ENCODE data around the gene LRRC4B. TPM values are rescaled to one million over a fixed set of nuclear protein-coding genes. Genes with fewer than 3 reads are reported as not detected.
A peak's percentile ranks its signal among the peaks of the same experiment; 100 is the strongest.

Gene LRRC4B
- polyA plus RNA-seq, 1 donor (not counting 4 experiments of a cell fraction or from before 2014, with no cell fraction given), result not detected

- H3K4me3 ChIP-seq (ENCODE audit: control insufficient read depth in 2 of 3, extremely low read depth in 1 of 3, insufficient read depth in 2 of 3, low read depth in 1 of 3, low read length in 3 of 3), result no peak overlapping the region
These were observed 51.8 kb downstream of the LRRC4B start for GRCh38 chr19:50516456-50516855.

GRCh38 chr19:50515168-50515561 lies 53.1 kb downstream of the LRRC4B start:
- DNase-seq (ENCODE audit: low read depth, low spot score) (no peak), FAIRE-seq (no peak)
- no peak overlapping the region for H3K4me3 ChIP-seq (ENCODE audit: control insufficient read depth in 2 of 3, extremely low read depth in 1 of 3, insufficient read depth in 2 of 3, low read depth in 1 of 3, low read length in 3 of 3)
- H3K9me1 ChIP-seq (ENCODE audit: control insufficient read depth, extremely low read depth, insufficient read depth, low read length), result no peaks in the 10 kb centered on the region
- no peak overlapping the region for H2AFZ ChIP-seq (ENCODE audit: control insufficient read depth, low read length)
- H3K27me3 ChIP-seq (ENCODE audit: control insufficient read depth, extremely low read depth, insufficient read depth, low read length), result peaks cover 8% of the 10 kb centered on the region
- H3K9ac ChIP-seq (ENCODE audit: control insufficient read depth, extremely low read depth, insufficient read depth, low read length), result no peak overlapping the region
- TF ChIP-seq CTCF (optimal IDR thresholded peaks at IDR 0.05 in 1 of 3, IDR thresholded peaks at IDR 0.05 in 1 of 3, conservative IDR thresholded peaks at IDR 0.05 in 1 of 3; ENCODE audit: extremely low read depth in 1 of 3, insufficient read depth in 2 of 3, low read length in 3 of 3), result no peak
- TF ChIP-seq EZH2 (IDR thresholded peaks at IDR 0.05; ENCODE audit: low read length), result no peak
- no peak overlapping the region for H3K4me2 ChIP-seq (ENCODE audit: control insufficient read depth, extremely low read depth, insufficient read depth, low read depth, low read length)
- H3K79me2 ChIP-seq (ENCODE audit: control insufficient read depth, insufficient read depth, low read length), result peaks cover 5% of the 10 kb centered on the region
- peaks cover 2% of the 10 kb centered on the region for H3K4me1 ChIP-seq (ENCODE audit: control insufficient read depth, extremely low read depth, insufficient read depth, low read length)
- dilution Hi-C loops (cut with MboI; ENCODE audit: extremely low pct_ligation_motif_present, low sequenced_read_pairs), result no loop called here
- no peaks in the 10 kb centered on the region for H4K20me1 ChIP-seq (ENCODE audit: control insufficient read depth, extremely low read depth, insufficient read depth, low read length)
- H3K36me3 ChIP-seq (ENCODE audit: control insufficient read depth in 2 of 2, extremely low read depth in 1 of 2, insufficient read depth in 2 of 2, low read length in 2 of 2), result no peaks in the 10 kb centered on the region
- H3K27ac ChIP-seq (ENCODE audit: control insufficient read depth, insufficient read depth, low read length), result no peak overlapping the region
- H3K9me3 ChIP-seq (ENCODE audit: control insufficient read depth, low read depth, low read length), result no peaks in the 10 kb centered on the region

More at GRCh38 chr19:50516456-50516855, 51.8 kb downstream of the LRRC4B start:
- FAIRE-seq (no peak), DNase-seq (ENCODE audit: low read depth, low spot score) (no peak)
- Histone ChIP-seq H3K9ac (ENCODE audit: control insufficient read depth, extremely low read depth, insufficient read depth, low read length) (no peak overlapping the region), H3K4me2 (ENCODE audit: control insufficient read depth, extremely low read depth, insufficient read depth, low read depth, low read length) (peak overlapping the region; percentile 16), H3K27me3 (ENCODE audit: control insufficient read depth, extremely low read depth, insufficient read depth, low read length) (peaks cover 8% of the 10 kb centered on the region), H3K4me1 (ENCODE audit: control insufficient read depth, extremely low read depth, insufficient read depth, low read length) (no peaks in the 10 kb centered on the region), H3K27ac (ENCODE audit: control insufficient read depth, insufficient read depth, low read length) (no peak overlapping the region), H3K9me3 (ENCODE audit: control insufficient read depth, low read depth, low read length) (no peaks in the 10 kb centered on the region), H3K9me1 (ENCODE audit: control insufficient read depth, extremely low read depth, insufficient read depth, low read length) (no peaks in the 10 kb centered on the region), H3K36me3 (ENCODE audit: control insufficient read depth in 2 of 2, extremely low read depth in 1 of 2, insufficient read depth in 2 of 2, low read length in 2 of 2) (no peaks in the 10 kb centered on the region), H2AFZ (ENCODE audit: control insufficient read depth, low read length) (no peak overlapping the region), H4K20me1 (ENCODE audit: control insufficient read depth, extremely low read depth, insufficient read depth, low read length) (no peaks in the 10 kb centered on the region), H3K79me2 (ENCODE audit: control insufficient read depth, insufficient read depth, low read length) (no peaks in the 10 kb centered on the region)
- TF ChIP-seq EZH2 (IDR thresholded peaks at IDR 0.05; ENCODE audit: low read length) (no peak), CTCF (optimal IDR thresholded peaks at IDR 0.05 in 1 of 3, IDR thresholded peaks at IDR 0.05 in 1 of 3, conservative IDR thresholded peaks at IDR 0.05 in 1 of 3; ENCODE audit: extremely low read depth in 1 of 3, insufficient read depth in 2 of 3, low read length in 3 of 3) (no peak)
- dilution Hi-C loops (cut with MboI; ENCODE audit: extremely low pct_ligation_motif_present, low sequenced_read_pairs), result no loop called here
